Upper lobe of left lung (tissue), 4 donors: Measurements from ENCODE around the gene KCNJ11.

Experiments
- CTCF ChIP-seq, 6 experiments: fragments of 450-650 bp in 4 of 6; fragments of 200-600 bp in 2 of 6; sonication (generic) in 2 of 6; IDR thresholded peaks; one replicate each; pipeline ENCODE4 v1.5.1; 2016 to 2019; ENCODE audit warnings: antibody characterized with exemption in 6 of 6
- EP300 ChIP-seq, 4 donors: sonication (generic); formaldehyde crosslinking; IDR thresholded peaks; one replicate each; pipeline ENCODE4 v1.5.1; 2017; ENCODE audit warnings: antibody characterized with exemption in 4 of 4, control low read depth in 2 of 4
- POLR2A ChIP-seq, 4 donors: fragments of 450-650 bp; IDR thresholded peaks; one replicate each; pipeline ENCODE4 v1.5.1; 2016 to 2017; ENCODE audit warnings: antibody characterized with exemption in 4 of 4, mild to moderate bottlenecking in 2 of 4
- POLR2AphosphoS5 ChIP-seq, 2 donors: sonication (generic); formaldehyde crosslinking; IDR thresholded peaks; one replicate each; pipeline ENCODE4 v1.5.1; 2017; ENCODE audit warnings: antibody characterized with exemption in 2 of 2

GRCh38 chr11:17347676-17348075, 40.8 kb downstream of the KCNJ11 start:
- TF ChIP-seq CTCF (IDR thresholded peaks at IDR 0.05) (no peak), EP300 (IDR thresholded peaks at IDR 0.05) (no peak), POLR2AphosphoS5 (IDR thresholded peaks at IDR 0.05) (no peak), POLR2A (IDR thresholded peaks at IDR 0.05) (no peak)
